Measurements from ENCODE around the gene PIP5K1A. TPM values are rescaled to one million over a fixed set of nuclear protein-coding genes. Genes with fewer than 3 reads are reported as not detected.

PIP5K1A gene
- total RNA-seq (ENCODE audit: low replicate concordance): 56.4 and 86.4 TPM in 2 replicates

GRCh38 chr1:151198254-151199127 lies at the start of gene PIP5K1A:
PIP5K1A (plus strand) TSS chr1:151198552; CDS start chr1:151198997, 445 bp downstream.
- peak within 1 kb of the TSS; percentile 99 for H3K4me3 ChIP-seq (ENCODE audit: low read depth, low read length)
- DNase-seq (ENCODE audit: low read depth): peak; percentile 99
- no peak for TF ChIP-seq CTCF (IDR thresholded peaks at IDR 0.05; ENCODE audit: insufficient read depth, low read length)

- DNase-seq (ENCODE audit: low read depth): no peak
- no peak within 1 kb of the TSS for H3K4me3 ChIP-seq (ENCODE audit: low read depth, low read length)
- no peak for TF ChIP-seq CTCF (IDR thresholded peaks at IDR 0.05; ENCODE audit: insufficient read depth, low read length)
These were observed 41.9 kb upstream of the PIP5K1A start, which contains the start of gene TNFAIP8L2 for GRCh38 chr1:151156515-151156819. TNFAIP8L2 (plus strand) TSS chr1:151156649; CDS start chr1:151158698, 2,049 bp downstream.

- TF ChIP-seq CTCF (IDR thresholded peaks at IDR 0.05; ENCODE audit: insufficient read depth, low read length): no peak
- DNase-seq (ENCODE audit: low read depth): no peak
- no peak overlapping the region for H3K4me3 ChIP-seq (ENCODE audit: low read depth, low read length)
These were observed 41.3 kb upstream of the PIP5K1A start for GRCh38 chr1:151157067-151157531.

GRCh38 chr1:151158326-151158725 lies 40.0 kb upstream of the PIP5K1A start:
- no peak overlapping the region for H3K4me3 ChIP-seq (ENCODE audit: low read depth, low read length)
- TF ChIP-seq CTCF (IDR thresholded peaks at IDR 0.05; ENCODE audit: insufficient read depth, low read length): no peak
- DNase-seq (ENCODE audit: low read depth): no peak

GRCh38 chr1:151158751-151159251 lies 39.6 kb upstream of the PIP5K1A start:
- DNase-seq (ENCODE audit: low read depth): no peak
- TF ChIP-seq CTCF (IDR thresholded peaks at IDR 0.05; ENCODE audit: insufficient read depth, low read length): no peak
- H3K4me3 ChIP-seq (ENCODE audit: low read depth, low read length): no peak overlapping the region

GRCh38 chr1:151159373-151159772 lies 39.0 kb upstream of the PIP5K1A start:
- no peak overlapping the region for H3K4me3 ChIP-seq (ENCODE audit: low read depth, low read length)
- no peak for DNase-seq (ENCODE audit: low read depth)
- TF ChIP-seq CTCF (IDR thresholded peaks at IDR 0.05; ENCODE audit: insufficient read depth, low read length): no peak
